Adipocyte (in vitro differentiated cells): Measurements from ENCODE around the gene PLCB1.
A peak's percentile ranks its signal among the peaks of the same experiment; 100 is the strongest.
"Not testable (repeated sequence)": the region's sequence is repeated elsewhere in the genome, so short reads cannot be mapped to it uniquely, and the experiment has no call there.

Experiments used
- DNase-seq: peaks from one replicate; pipeline ENCODE4 v3.0.0-alpha.2; 2015; ENCODE audit warnings: low read depth
- H3K27me3 ChIP-seq: replicated peaks from 2 replicates; pipeline ENCODE4 v1.7.0; 2013; ENCODE audit warnings: mild to moderate bottlenecking, low read length, moderate library complexity; ENCODE audit not compliant: control insufficient read depth, insufficient read depth
- H3K36me3 ChIP-seq: 2 replicates; pipeline ENCODE4 v1.7.0; 2013; ENCODE audit warnings: low read length, mild to moderate bottlenecking, moderate library complexity; ENCODE audit not compliant: control insufficient read depth, insufficient read depth, severe bottlenecking
- H3K4me1 ChIP-seq: 2 replicates; pipeline ENCODE4 v1.7.0; 2013; ENCODE audit warnings: mild to moderate bottlenecking, low read length, moderate library complexity; ENCODE audit not compliant: control insufficient read depth, insufficient read depth
- H3K4me3 ChIP-seq: 2 replicates; pipeline ENCODE4 v1.7.0; 2013; ENCODE audit warnings: mild to moderate bottlenecking, low read length, moderate library complexity
- H3K9ac ChIP-seq: 2 replicates; pipeline ENCODE4 v1.7.0; 2013; ENCODE audit warnings: mild to moderate bottlenecking, low read length, moderate library complexity
- H3K9me3 ChIP-seq: 2 replicates; pipeline ENCODE4 v1.7.0; 2013; ENCODE audit warnings: mild to moderate bottlenecking, low read length, moderate library complexity; ENCODE audit not compliant: control insufficient read depth

Gene PLCB1

DNA sequence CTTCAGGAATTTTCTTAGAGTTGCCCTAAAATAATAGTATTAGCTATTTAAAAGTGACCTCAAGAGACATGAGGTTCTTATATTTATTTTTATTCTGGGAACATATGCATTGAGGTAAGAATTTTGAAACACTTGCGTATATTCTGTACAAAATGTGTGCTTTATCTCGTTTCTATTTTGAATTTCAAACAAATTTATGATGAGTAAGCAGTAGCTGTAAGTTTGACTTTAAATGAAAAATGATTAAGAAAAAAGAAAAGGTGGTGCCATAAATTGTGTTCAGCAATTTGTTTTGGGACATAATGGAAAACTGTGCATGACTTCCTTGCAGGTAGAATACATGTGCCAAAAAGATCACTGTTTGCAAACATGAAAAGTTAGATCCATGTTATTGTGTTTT lies 503.8 kb downstream of the PLCB1 start:
- Histone ChIP-seq H3K4me1 (no peaks in the 10 kb centered on the region), H3K4me3 (no peak overlapping the region), H3K36me3 (no peaks in the 10 kb centered on the region), H3K9me3 (no peaks in the 10 kb centered on the region), H3K27me3 (no peaks in the 10 kb centered on the region), H3K9ac (no peak overlapping the region)
- no peak for DNase-seq

DNA sequence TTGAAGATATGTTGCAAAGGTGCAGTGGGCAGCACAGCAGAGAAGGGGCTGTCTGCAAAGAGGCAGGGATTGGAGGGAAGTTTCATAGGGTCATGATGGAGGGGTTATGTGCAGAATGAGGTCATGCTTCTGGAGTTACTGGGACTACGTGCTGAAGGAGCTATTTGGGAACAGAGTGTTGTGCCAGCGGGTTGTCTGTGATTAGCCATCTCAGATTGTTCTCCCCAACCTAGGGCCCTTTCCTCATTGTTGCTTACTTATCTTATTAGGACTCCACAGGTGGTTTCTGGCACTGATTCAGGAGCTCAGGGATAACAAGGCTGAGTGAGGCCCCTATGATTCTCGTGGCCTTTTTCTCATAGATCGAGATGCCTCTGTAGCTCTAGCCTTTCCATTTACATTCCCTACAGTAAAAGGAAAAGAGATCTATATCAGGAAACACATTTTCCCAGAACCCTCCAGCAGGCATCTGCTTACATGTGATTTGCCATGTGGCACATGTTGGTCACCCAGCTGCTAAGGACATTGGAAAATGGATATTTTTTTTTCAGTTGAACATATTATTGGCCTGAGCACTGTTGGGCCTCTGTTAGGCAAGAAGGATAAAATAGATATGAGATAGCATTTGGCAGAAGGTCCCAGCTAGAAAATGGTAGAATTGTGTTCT lies 507.2 kb downstream of the PLCB1 start:
- H3K9me3 ChIP-seq = no peaks in the 10 kb centered on the region
- no peaks in the 10 kb centered on the region for H3K4me1 ChIP-seq
- no peaks in the 10 kb centered on the region for H3K27me3 ChIP-seq
- no peak for DNase-seq
- no peaks in the 10 kb centered on the region for H3K36me3 ChIP-seq
- no peak overlapping the region for H3K9ac ChIP-seq
- no peak overlapping the region for H3K4me3 ChIP-seq

DNA sequence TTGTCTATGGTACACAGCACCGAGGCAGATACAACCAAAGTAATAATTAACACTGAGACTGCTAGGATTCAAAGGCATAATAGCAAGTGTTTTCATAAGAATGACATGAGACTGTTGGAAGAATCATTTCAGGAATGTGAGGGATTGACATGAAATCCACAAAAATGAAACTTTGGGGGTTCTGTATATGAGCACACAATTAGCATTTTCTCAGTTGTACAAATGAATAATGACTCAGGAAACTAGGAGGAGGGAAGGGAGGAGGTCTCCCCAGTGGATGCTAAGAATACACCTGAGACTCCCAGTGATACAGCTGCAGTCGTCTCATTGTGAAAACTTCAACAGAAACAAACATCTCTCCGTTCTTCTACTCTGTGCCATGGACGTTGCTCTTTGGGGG lies 508.4 kb downstream of the PLCB1 start:
- DNase-seq = no peak

DNA sequence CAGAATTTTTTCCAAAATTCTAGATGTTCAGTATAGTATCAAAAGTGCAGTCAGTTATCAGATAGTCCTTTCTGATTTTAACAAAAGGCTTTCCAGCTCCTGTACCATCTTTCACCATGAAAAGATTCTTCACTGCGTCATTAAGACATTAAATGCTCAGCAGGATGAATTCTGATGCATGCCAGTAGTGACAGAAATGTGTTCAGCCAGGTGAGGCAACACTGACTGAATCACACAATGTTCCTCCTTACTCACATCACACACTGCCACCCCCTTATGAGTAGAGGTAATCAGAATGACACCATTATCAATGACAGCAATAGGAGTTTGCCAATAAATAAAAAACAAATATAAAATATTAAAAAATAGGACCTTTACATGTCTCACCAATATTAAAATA lies 510.2 kb downstream of the PLCB1 start:
- DNase-seq = no peak
- Histone ChIP-seq H3K4me3 (no peak overlapping the region), H3K9me3 (no peaks in the 10 kb centered on the region), H3K27me3 (no peaks in the 10 kb centered on the region), H3K36me3 (no peaks in the 10 kb centered on the region), H3K4me1 (peaks cover 17% of the 10 kb centered on the region), H3K9ac (no peak overlapping the region)

More for the DNA sequence above, 508.4 kb downstream of the PLCB1 start:
- Histone ChIP-seq H3K9me3 (no peaks in the 10 kb centered on the region), H3K27me3 (no peaks in the 10 kb centered on the region), H3K9ac (no peak overlapping the region), H3K4me3 (no peak overlapping the region), H3K36me3 (no peaks in the 10 kb centered on the region), H3K4me1 (peaks cover under 1% of the 10 kb centered on the region)

DNA sequence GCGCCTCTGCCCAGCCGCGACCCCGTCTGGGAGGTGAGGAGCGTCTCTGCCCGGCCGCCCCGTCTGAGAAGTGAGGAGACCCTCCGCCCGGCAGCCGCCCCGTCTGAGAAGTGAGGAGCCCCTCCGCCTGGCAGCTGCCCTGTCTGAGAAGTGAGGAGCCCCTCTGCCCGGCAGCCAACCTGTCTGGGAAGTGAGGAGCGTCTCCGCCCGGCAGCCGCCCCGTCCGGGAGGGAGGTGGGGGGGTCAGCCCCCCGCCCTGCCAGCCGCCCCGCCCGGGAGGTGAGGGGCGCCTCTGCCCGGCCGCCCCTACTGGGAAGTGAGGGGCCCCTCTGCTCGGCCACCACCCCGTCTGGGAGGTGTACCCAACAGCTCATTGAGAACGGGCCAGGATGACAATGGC lies 512.4 kb downstream of the PLCB1 start:
- not testable (repeated sequence) for H3K9me3 ChIP-seq, H3K27me3 ChIP-seq, H3K4me3 ChIP-seq, H3K9ac ChIP-seq, H3K36me3 ChIP-seq, DNase-seq
- H3K4me1 ChIP-seq = peaks cover 29% of the 10 kb centered on the region

DNA sequence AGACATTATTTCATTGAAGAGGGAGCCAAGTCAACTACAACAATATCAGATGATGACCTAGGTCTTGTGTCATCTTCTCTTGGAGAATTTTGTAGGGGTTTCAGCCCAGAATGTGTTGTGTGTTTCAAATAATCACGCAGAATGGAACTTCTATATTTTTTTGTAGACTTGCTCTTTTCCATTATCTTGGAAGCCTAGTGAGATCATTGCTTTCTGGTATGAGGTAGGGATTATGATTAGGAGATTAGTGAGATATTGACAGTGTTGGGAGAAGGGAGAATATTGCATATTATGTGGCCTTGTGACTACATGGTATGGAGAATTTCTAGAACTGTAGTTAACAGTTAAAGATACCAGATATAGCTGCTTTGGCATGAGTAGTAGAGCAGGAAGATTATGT lies 513.3 kb downstream of the PLCB1 start:
- no peak for DNase-seq
- no peaks in the 10 kb centered on the region for H3K36me3 ChIP-seq
- H3K4me3 ChIP-seq = no peak overlapping the region
- H3K9me3 ChIP-seq = no peaks in the 10 kb centered on the region
- H3K27me3 ChIP-seq = no peaks in the 10 kb centered on the region
- H3K9ac ChIP-seq = no peak overlapping the region
- peaks cover 29% of the 10 kb centered on the region for H3K4me1 ChIP-seq

DNA sequence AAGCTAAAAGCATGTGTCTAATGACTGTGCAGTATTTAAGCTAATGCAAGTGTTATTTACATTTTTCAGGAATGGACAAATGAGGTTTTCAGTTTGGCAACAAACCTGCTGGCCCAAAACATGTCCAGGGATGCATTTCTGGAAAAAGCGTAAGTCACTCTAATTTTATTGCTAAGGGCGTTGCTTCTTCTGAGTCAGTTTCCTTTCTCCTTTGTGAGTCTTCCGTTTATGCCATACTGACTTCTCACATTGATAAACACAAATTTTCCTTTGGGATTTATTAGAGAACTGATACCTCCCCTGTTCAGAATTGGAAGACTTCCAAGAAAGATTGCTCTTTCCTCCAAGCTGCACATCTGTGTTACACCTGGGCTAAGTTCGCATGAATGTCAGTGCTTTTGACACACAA lies 514.0 kb downstream of the PLCB1 start:
- Histone ChIP-seq H3K36me3 (no peaks in the 10 kb centered on the region), H3K4me3 (peak overlapping the region; percentile 56), H3K9me3 (no peaks in the 10 kb centered on the region), H3K9ac (peak overlapping the region; percentile 24), H3K4me1 (peaks cover 29% of the 10 kb centered on the region), H3K27me3 (no peaks in the 10 kb centered on the region)
- DNase-seq = no peak

DNA sequence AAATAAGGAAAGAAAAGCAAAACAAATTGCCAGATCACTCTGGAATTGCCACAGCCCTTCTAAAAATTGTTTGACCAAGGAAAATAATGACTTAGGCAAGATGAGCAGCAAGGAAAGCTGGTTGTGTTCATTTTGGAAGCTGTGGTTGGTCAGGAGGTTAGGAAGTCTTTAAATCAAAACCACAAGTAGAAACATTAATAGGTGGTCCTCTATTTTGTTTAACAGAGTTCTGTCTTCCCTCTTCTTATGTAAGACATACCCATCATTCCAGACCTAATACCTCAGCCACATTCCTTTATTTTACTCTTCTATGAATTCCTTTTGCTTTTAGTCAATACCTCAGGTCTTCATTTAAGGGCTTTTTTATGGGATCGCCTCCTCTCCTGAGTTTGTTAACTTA lies 514.6 kb downstream of the PLCB1 start:
- peak overlapping the region; percentile 56 for H3K4me3 ChIP-seq
- peaks cover 29% of the 10 kb centered on the region for H3K4me1 ChIP-seq
- H3K27me3 ChIP-seq = no peaks in the 10 kb centered on the region
- H3K9ac ChIP-seq = no peak overlapping the region
- peak; percentile 28 for DNase-seq
- H3K9me3 ChIP-seq = no peaks in the 10 kb centered on the region
- H3K36me3 ChIP-seq = no peaks in the 10 kb centered on the region

DNA sequence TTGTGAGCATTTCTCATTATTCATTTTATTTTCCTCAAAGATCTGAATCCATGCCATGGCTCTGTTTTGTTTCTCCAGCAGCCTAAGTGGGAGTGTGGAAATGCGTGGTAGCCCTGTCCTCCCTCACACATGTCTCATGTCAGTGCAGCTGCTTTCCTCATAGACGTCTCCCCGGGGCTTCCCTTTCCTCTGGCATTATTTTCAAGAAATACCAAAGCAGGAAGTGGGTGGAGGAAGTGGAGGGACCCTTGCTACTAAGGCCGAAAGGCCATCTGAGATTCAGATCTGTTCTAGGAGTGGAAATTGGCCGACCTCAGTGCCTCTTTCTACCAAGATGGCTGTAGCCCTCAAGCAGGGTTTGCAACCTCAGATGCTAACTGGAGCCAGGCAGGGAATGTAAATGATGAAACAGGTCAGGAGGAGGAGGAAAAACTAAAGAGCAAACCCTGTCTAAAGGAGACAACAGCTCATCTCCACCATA lies 515.9 kb downstream of the PLCB1 start:
- no peak for DNase-seq
- Histone ChIP-seq H3K36me3 (no peaks in the 10 kb centered on the region), H3K27me3 (no peaks in the 10 kb centered on the region), H3K9me3 (no peaks in the 10 kb centered on the region), H3K4me1 (peaks cover 29% of the 10 kb centered on the region), H3K4me3 (no peak overlapping the region), H3K9ac (no peak overlapping the region)

DNA sequence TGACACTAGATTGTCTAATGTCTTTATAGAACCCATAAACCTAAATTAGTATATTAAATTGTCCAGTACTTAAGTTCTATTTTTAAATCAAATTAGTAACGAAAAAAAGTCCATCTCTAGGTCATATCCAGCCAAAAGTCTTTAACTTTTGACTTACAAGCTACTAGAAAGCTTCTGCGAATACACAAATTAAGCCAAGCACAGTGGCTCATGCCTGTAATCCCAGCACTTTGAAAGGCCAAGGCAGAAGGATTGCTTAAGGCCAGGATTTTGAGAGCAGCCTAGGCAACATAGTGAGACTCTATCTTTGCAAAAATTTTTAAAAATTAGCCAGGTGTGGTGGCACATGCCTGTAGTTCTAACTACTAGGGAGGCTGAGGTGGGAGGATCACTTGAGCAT lies 516.4 kb downstream of the PLCB1 start:
- Histone ChIP-seq H3K27me3 (no peaks in the 10 kb centered on the region), H3K9ac (no peak overlapping the region), H3K36me3 (no peaks in the 10 kb centered on the region), H3K4me3 (no peak overlapping the region), H3K4me1 (peaks cover 29% of the 10 kb centered on the region), H3K9me3 (no peaks in the 10 kb centered on the region)
- no peak for DNase-seq

DNA sequence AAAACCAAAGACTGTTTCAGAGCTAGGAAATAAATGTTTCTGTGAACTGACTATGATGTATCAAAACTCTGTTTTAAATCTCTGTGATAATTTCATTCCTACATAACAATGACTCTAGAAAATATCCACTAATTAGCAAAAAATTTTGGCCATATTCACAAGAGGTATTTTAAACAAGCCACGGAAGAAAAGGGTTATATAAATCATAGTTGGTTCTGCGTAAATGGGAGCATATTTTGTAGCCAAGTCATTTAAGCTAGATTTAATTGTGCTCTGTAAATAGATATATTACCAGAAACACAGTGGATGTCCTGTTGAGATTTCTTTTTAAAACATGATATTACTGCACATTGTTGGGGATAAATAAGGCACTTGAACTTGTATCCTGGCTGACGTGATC lies 520.3 kb downstream of the PLCB1 start:
- no peaks in the 10 kb centered on the region for H3K27me3 ChIP-seq
- no peaks in the 10 kb centered on the region for H3K9me3 ChIP-seq
- no peak for DNase-seq
- peaks cover 10% of the 10 kb centered on the region for H3K4me1 ChIP-seq
- H3K9ac ChIP-seq = no peak overlapping the region
- H3K36me3 ChIP-seq = no peaks in the 10 kb centered on the region
- no peak overlapping the region for H3K4me3 ChIP-seq

DNA sequence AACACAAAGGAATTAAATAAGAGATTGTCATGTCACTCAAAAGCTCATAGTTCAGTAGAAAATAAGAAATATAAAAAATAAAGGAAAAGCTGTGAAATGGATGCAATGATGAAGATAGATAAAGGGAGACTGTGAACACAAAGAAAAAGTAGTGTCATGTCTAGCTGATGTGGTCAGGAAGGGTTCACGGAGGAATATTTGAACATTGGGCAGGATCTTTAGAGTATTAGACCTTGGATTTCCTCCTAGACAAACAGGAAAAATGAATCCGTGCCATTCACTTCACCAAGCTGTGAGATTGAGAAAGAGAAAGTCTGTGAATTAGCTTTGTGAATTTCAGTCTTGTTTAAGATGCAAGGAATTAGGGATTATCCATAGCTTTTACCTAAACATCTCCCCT lies 522.4 kb downstream of the PLCB1 start:
- no peaks in the 10 kb centered on the region for H3K4me1 ChIP-seq
- no peak for DNase-seq
- no peaks in the 10 kb centered on the region for H3K36me3 ChIP-seq
- H3K27me3 ChIP-seq = no peaks in the 10 kb centered on the region
- no peak overlapping the region for H3K9ac ChIP-seq
- no peak overlapping the region for H3K4me3 ChIP-seq
- no peaks in the 10 kb centered on the region for H3K9me3 ChIP-seq
